GM12878 (cell line): ENCODE data around the gene GAS2L3. TPM values are rescaled to one million over a fixed set of nuclear protein-coding genes. Genes with fewer than 3 reads are reported as not detected.
"Not testable (repeated sequence)": the region's sequence is repeated elsewhere in the genome, so short reads cannot be mapped to it uniquely, and the experiment has no call there.

Source experiments
- ATAC-seq: fragments of 200-7000 bp; cut with Tn5 transposase; 3 replicates; pipeline ENCODE4 v1.9.1; 2020; ENCODE audit warnings: mild to moderate bottlenecking, moderate library complexity
- BruUV-seq: library from RNA; stranded (reverse); fragments of 400-500 nt; replicated peaks from 2 replicates; lab custom pipeline; 2021; lab: Mats Ljungman, UMichigan
- CTCF ChIA-PET: fragments of 300-600 bp; sonication (Branson Sonifier 250); formaldehyde crosslinking; extraction: SDS; loops from one replicate; lab custom pipeline; 2021; ENCODE audit warnings: inconsistent platforms; lab: Yijun Ruan, JAX
- POLR2A ChIA-PET: fragments of 350-600 bp; formaldehyde crosslinking; extraction: SDS; loops from one replicate; lab custom pipeline; 2021; ENCODE audit warnings: inconsistent platforms; lab: Charles Lee
- RAD21 ChIA-PET: fragments of 300-600 bp; sonication (Branson Sonifier 250); formaldehyde crosslinking; loops from one replicate; lab custom pipeline; 2023; ENCODE audit warnings: antibody characterized with exemption; ENCODE audit not compliant: unreplicated experiment; lab: Charles Lee
- SMC1A ChIA-PET: fragments of 300-600 bp; sonication (Branson Sonifier 250); formaldehyde crosslinking; loops from one replicate; lab custom pipeline; 2023; ENCODE audit not compliant: unreplicated experiment, uncharacterized antibody; lab: Charles Lee
- DNase-seq: peaks from one replicate; pipeline ENCODE4 v3.0.0-alpha.2; 2011; ENCODE audit warnings: low read depth, low spot score
- FAIRE-seq: peaks from 3 replicates; lab custom pipeline; 2011; peaks lifted over from hg19 to GRCh38; lab: Jason Lieb, UNC
- H2AFZ ChIP-seq: 2 replicates; pipeline ENCODE4 v1.6.0; 2011; ENCODE audit warnings: low read depth, low read length, control low read depth; ENCODE audit not compliant: control insufficient read depth
- H3K27ac ChIP-seq: 2 replicates; pipeline ENCODE4 v1.5.1; 2011; ENCODE audit warnings: control low read depth; ENCODE audit not compliant: control insufficient read depth, insufficient read depth
- H3K27me3 ChIP-seq, 2 experiments: replicated peaks in 1 of 2; 2 replicates each; pipeline versions ENCODE4 v1.6.0 to v1.6.1; 2011; ENCODE audit warnings: low read length in 1 of 2; ENCODE audit not compliant: control insufficient read depth in 2 of 2, insufficient read depth in 2 of 2
- H3K36me3 ChIP-seq, 2 experiments: 2 replicates each; pipeline ENCODE4 v1.5.1; 2011; ENCODE audit warnings: low read length in 1 of 2; ENCODE audit not compliant: control insufficient read depth in 2 of 2, insufficient read depth in 2 of 2
- H3K4me1 ChIP-seq: 2 replicates; pipeline ENCODE4 v1.6.1; 2011; ENCODE audit warnings: mild to moderate bottlenecking, low read length, moderate library complexity, mixed read lengths; ENCODE audit not compliant: control insufficient read depth, insufficient read depth
- H3K4me2 ChIP-seq: 2 replicates; pipeline ENCODE4 v1.6.0; 2011; ENCODE audit warnings: control low read depth; ENCODE audit not compliant: control insufficient read depth, insufficient read depth
- H3K4me3 ChIP-seq: fragments of 200-600 bp; sonication (generic); 2 replicates; pipeline ENCODE4 v1.5.1; 2016
- H3K79me2 ChIP-seq: 2 replicates; pipeline ENCODE4 v1.6.0; 2011; ENCODE audit warnings: low read length; ENCODE audit not compliant: control insufficient read depth, insufficient read depth
- H3K9ac ChIP-seq: 2 replicates; pipeline ENCODE4 v1.8.0; 2011; ENCODE audit warnings: low read length, control low read depth, mixed read lengths; ENCODE audit not compliant: control insufficient read depth, insufficient read depth
- H3K9me3 ChIP-seq: replicated peaks from 3 replicates; pipeline ENCODE4 v1.5.1; 2011; ENCODE audit warnings: mild to moderate bottlenecking, low read length; ENCODE audit not compliant: control insufficient read depth, insufficient read depth
- H4K20me1 ChIP-seq: 2 replicates; pipeline ENCODE4 v1.6.0; 2011; ENCODE audit not compliant: control insufficient read depth, insufficient read depth
- BACH1 ChIP-seq: fragments of 450-650 bp; IDR thresholded peaks from 2 replicates; pipeline ENCODE4 v1.6.1; 2017; ENCODE audit warnings: mild to moderate bottlenecking, borderline replicate concordance
- DPF2 ChIP-seq: fragments of 450-650 bp; IDR thresholded peaks from 2 replicates; pipeline ENCODE4 v1.6.1; 2017; ENCODE audit warnings: mild to moderate bottlenecking
- NRF1 ChIP-seq: conservative IDR thresholded peaks from 2 replicates; pipeline ENCODE4 v1.6.1; 2011; ENCODE audit warnings: mild to moderate bottlenecking, low read depth, low read length, improper control_type of control experiment
- RB1 ChIP-seq: fragments of 450-650 bp; formaldehyde crosslinking; IDR thresholded peaks from 2 replicates; pipeline ENCODE4 v1.6.1; 2017; ENCODE audit warnings: mild to moderate bottlenecking, borderline replicate concordance
- SIX5 ChIP-seq: IDR thresholded peaks from 2 replicates; pipeline ENCODE4 v1.6.1; 2011; ENCODE audit warnings: mild to moderate bottlenecking, low read depth, low read length, moderate library complexity; ENCODE audit not compliant: severe bottlenecking
- SRF ChIP-seq, 2 experiments: IDR thresholded peaks; 2 replicates each; pipeline ENCODE4 v1.6.1; 2011; ENCODE audit warnings: low read depth in 2 of 2, low read length in 2 of 2, mild to moderate bottlenecking in 1 of 2, moderate library complexity in 1 of 2
- WGBS: methylation state at CpG from one replicate; pipeline ENCODE4 v1.1.6; 2016; ENCODE audit warnings: low lambda C conversion rate; ENCODE audit not compliant: insufficient replicate concordance, insufficient coverage; ENCODE audit errors: missing lambda C conversion rate; 5-methylcytosine and 5-hydroxymethylcytosine counted together
- in situ Hi-C: fragments of 300-500 bp; cut with MboI; formaldehyde crosslinking; loops from 9 replicates; pipeline ENCODE4 v1.14.3; 2018; ENCODE audit warnings: mixed read lengths
- intact Hi-C: fragments of 100-400 bp; cut with micrococcal nuclease; formaldehyde crosslinking; loops from one replicate; pipeline ENCODE4 v1.14.2; 2022; ENCODE audit not compliant: unreplicated experiment
- polyA plus RNA-seq, 11 experiments: library from polyadenylated mRNA; depleted of rRNA in 4 of 11; unstranded in 6 of 11; stranded (reverse) in 5 of 11; fragments of >200 nt; fragmentation: Nextera tagmentation in 4 of 11; fragmentation: Illumina TruSeq in 1 of 11; extraction: Ambion mirVana in 4 of 11; extraction: Trizol in 1 of 11; gene quantifications; 1 replicate in 1 of 11; 2 replicates in 10 of 11; pipeline versions ENCODE4 v1.2.1 to v1.2.3, GENCODE V29; 2011 to 2016; ENCODE audit warnings: inconsistent platforms in 2 of 11, missing spikeins in 2 of 11, low read depth in 1 of 11
- total RNA-seq, 4 experiments: library from RNA; depleted of rRNA in 3 of 4; stranded (reverse); fragments of >200 nt in 3 of 4; fragmentation: Illumina TruSeq in 1 of 4; extraction: Trizol in 1 of 4; gene quantifications; 2 replicates each; pipeline versions ENCODE4 v1.2.1 to v1.2.3, GENCODE V29; 2013 to 2021
- TF ChIP-seq, protein P1 (sequence below): fragments of 450-650 bp; IDR thresholded peaks from 2 replicates; pipeline ENCODE4 v1.6.1; 2018; ENCODE audit warnings: borderline replicate concordance, mild to moderate bottlenecking; ENCODE audit not compliant: partially characterized antibody

The GAS2L3 gene
- total and polyA plus RNA-seq, 10 of the 15 experiments (the other 5 are each of a cell fraction or from before 2014, with no cell fraction given): 0.46 to 6.6 (median 2.4) TPM

DNA sequence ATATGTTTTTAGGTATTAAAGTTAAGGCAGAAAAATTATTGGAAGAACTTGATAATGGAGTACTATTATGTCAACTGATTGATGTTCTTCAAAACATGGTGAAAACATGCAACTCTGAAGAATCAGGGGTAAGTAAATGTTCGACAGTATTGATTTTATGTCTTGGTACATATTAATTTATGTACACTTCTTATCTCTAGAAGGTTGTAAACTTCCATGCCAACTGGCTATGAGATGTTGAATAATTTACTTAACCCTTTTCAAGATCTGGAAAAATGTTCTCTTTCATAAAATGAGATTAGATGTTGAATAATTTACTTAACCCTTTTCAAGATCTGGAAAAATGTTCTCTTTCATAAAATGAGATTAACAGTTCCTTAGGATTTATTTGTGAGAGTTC is 28.1 kb downstream of the GAS2L3 start:
- ATAC-seq (no peak), FAIRE-seq (no peak), DNase-seq (no peak)
- BruUV-seq: no TSS peak
- TF ChIP-seq BACH1 (no peak), NRF1 (no peak), SIX5 (no peak), SRF (IDR thresholded peaks at IDR 0.05; ENCODE audit: low read depth in 2 of 2, low read length in 2 of 2) (no peak), DPF2 (no peak), RB1 (no peak)
- TF ChIP-seq, protein P1, sequence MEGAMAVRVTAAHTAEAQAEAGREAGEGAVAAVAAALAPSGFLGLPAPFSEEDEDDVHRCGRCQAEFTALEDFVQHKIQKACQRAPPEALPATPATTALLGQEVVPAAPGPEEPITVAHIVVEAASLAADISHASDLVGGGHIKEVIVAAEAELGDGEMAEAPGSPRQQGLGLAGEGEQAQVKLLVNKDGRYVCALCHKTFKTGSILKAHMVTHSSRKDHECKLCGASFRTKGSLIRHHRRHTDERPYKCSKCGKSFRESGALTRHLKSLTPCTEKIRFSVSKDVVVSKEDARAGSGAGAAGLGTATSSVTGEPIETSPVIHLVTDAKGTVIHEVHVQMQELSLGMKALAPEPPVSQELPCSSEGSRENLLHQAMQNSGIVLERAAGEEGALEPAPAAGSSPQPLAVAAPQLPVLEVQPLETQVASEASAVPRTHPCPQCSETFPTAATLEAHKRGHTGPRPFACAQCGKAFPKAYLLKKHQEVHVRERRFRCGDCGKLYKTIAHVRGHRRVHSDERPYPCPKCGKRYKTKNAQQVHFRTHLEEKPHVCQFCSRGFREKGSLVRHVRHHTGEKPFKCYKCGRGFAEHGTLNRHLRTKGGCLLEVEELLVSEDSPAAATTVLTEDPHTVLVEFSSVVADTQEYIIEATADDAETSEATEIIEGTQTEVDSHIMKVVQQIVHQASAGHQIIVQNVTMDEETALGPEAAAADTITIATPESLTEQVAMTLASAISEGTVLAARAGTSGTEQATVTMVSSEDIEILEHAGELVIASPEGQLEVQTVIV: no peak
- ChIA-PET CTCF (no interaction called here), RAD21 (interaction anchor here (1.4 kb wide), 1 partner anchor 34 kb away, joined by 3 read pairs; no protein-coding TSS in a partner anchor), POLR2A (no interaction called here), SMC1A (interaction anchor here (1.3 kb wide), 1 partner anchor 23 kb away, joined by 4 read pairs; no protein-coding TSS in a partner anchor)
- H4K20me1 ChIP-seq: no peaks in the 10 kb centered on the region
- no peak overlapping the region for H3K4me3 ChIP-seq
- no peaks in the 10 kb centered on the region for H3K4me1 ChIP-seq
- 46% methylated on average over 1 of the region's 1 CpG for WGBS
- intact Hi-C loops: no loop called here
- no peak overlapping the region for H2AFZ ChIP-seq
- no peaks in the 10 kb centered on the region for H3K27me3 ChIP-seq
- no peak overlapping the region for H3K9ac ChIP-seq
- H3K9me3 ChIP-seq: no peaks in the 10 kb centered on the region
- no peak overlapping the region for H3K27ac ChIP-seq
- H3K36me3 ChIP-seq: no peaks in the 10 kb centered on the region
- in situ Hi-C loops: no loop called here
- no peak overlapping the region for H3K4me2 ChIP-seq
- H3K79me2 ChIP-seq: no peaks in the 10 kb centered on the region

DNA sequence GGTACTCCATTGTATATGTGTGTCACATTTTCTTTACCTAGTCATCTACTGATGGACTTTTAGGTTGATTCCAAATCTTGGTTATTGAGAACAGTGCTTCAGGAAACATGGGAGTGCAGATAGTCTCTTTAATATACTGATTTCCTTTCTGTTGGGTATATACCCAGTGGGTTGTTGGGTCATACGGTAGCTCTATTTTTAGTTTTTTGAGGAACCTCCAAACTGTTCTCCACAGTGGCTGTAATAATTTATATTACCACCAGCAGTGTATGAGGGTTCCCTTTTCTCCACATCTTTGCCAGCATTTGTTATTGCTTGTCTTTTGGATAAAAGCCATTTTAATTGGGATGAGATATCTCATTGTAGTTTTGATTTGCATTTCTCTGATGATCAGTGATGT is 29.5 kb downstream of the GAS2L3 start:
- intact Hi-C loops, BruUV-seq, H3K27ac ChIP-seq, H2AFZ ChIP-seq, H4K20me1 ChIP-seq, H3K4me3 ChIP-seq, H3K9me3 ChIP-seq, DNase-seq, H3K79me2 ChIP-seq, H3K27me3 ChIP-seq, ATAC-seq, H3K4me1 ChIP-seq, H3K4me2 ChIP-seq, H3K9ac ChIP-seq, in situ Hi-C loops, FAIRE-seq, H3K36me3 ChIP-seq: not testable (repeated sequence)
- ChIA-PET SMC1A (interaction anchor here (1.2 to 1.3 kb wide), 2 partner anchors 9 to 19 kb away, joined by 4 read pairs; no protein-coding TSS in a partner anchor), CTCF (interaction anchor here (2.0 kb wide), 1 partner anchor 9 kb away, joined by 6 read pairs; no protein-coding TSS in a partner anchor), POLR2A (interaction anchor here (1.4 kb wide), 1 partner anchor 10 kb away, joined by 4 read pairs; no protein-coding TSS in a partner anchor), RAD21 (interaction anchor here (1.4 kb wide), 1 partner anchor 36 kb away, joined by 3 read pairs; no protein-coding TSS in a partner anchor)
- WGBS: 38% methylated on average over 1 of the region's 1 CpG
